ENCODE data around the gene TSKU.

DNA sequence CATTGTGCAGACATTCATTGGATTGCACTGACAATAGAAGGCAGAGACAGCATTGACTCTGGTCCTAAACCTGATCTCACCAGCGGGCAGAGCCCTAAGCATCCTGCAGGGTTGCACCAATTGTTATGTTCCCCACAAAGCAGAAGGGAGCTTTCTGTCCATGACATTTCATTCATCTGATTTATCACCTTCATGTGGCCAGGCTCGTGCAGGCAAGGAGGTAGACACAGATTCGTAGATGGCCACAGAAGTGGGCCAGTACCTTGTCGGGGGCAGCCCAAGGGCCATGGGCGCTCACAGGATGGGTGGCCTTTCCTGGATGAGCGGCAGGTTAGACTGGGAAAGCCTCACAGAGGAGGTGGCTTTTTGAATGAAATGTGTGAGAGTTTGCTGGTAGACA lies 2.9 kb downstream of the TSKU start:
- no peak for TF ChIP-seq POLR2A (IDR thresholded peaks at IDR 0.05; ENCODE audit: low read length)
- no peak for TF ChIP-seq GATA1 (IDR thresholded peaks at IDR 0.05; ENCODE audit: low read depth, low read length)
